GM12878 (cell line): ENCODE measurements around the gene SCYL1. TPM values are rescaled to one million over a fixed set of nuclear protein-coding genes. Genes with fewer than 3 reads are reported as not detected.

Experiments used
- ATAC-seq: fragments of 200-7000 bp; cut with Tn5 transposase; 3 replicates; pipeline ENCODE4 v1.9.1; 2020; ENCODE audit warnings: mild to moderate bottlenecking, moderate library complexity
- BruUV-seq: library from RNA; stranded (reverse); fragments of 400-500 nt; replicated peaks from 2 replicates; lab custom pipeline; 2021; lab: Mats Ljungman, UMichigan
- CTCF ChIA-PET: fragments of 300-600 bp; sonication (Branson Sonifier 250); formaldehyde crosslinking; extraction: SDS; loops from one replicate; lab custom pipeline; 2021; ENCODE audit warnings: inconsistent platforms; lab: Yijun Ruan, JAX
- POLR2A ChIA-PET: fragments of 350-600 bp; formaldehyde crosslinking; extraction: SDS; loops from one replicate; lab custom pipeline; 2021; ENCODE audit warnings: inconsistent platforms; lab: Charles Lee
- RAD21 ChIA-PET: fragments of 300-600 bp; sonication (Branson Sonifier 250); formaldehyde crosslinking; loops from one replicate; lab custom pipeline; 2023; ENCODE audit warnings: antibody characterized with exemption; ENCODE audit not compliant: unreplicated experiment; lab: Charles Lee
- SMC1A ChIA-PET: fragments of 300-600 bp; sonication (Branson Sonifier 250); formaldehyde crosslinking; loops from one replicate; lab custom pipeline; 2023; ENCODE audit not compliant: unreplicated experiment, uncharacterized antibody; lab: Charles Lee
- DNase-seq: peaks from one replicate; pipeline ENCODE4 v3.0.0-alpha.2; 2011; ENCODE audit warnings: low read depth, low spot score
- FAIRE-seq: peaks from 3 replicates; lab custom pipeline; 2011; peaks lifted over from hg19 to GRCh38; lab: Jason Lieb, UNC
- H2AFZ ChIP-seq: 2 replicates; pipeline ENCODE4 v1.6.0; 2011; ENCODE audit warnings: low read depth, low read length, control low read depth; ENCODE audit not compliant: control insufficient read depth
- H3K27ac ChIP-seq: 2 replicates; pipeline ENCODE4 v1.5.1; 2011; ENCODE audit warnings: control low read depth; ENCODE audit not compliant: control insufficient read depth, insufficient read depth
- H3K27me3 ChIP-seq, 2 experiments: replicated peaks in 1 of 2; 2 replicates each; pipeline versions ENCODE4 v1.6.0 to v1.6.1; 2011; ENCODE audit warnings: low read length in 1 of 2; ENCODE audit not compliant: control insufficient read depth in 2 of 2, insufficient read depth in 2 of 2
- H3K36me3 ChIP-seq, 2 experiments: 2 replicates each; pipeline ENCODE4 v1.5.1; 2011; ENCODE audit warnings: low read length in 1 of 2; ENCODE audit not compliant: control insufficient read depth in 2 of 2, insufficient read depth in 2 of 2
- H3K4me1 ChIP-seq: 2 replicates; pipeline ENCODE4 v1.6.1; 2011; ENCODE audit warnings: mild to moderate bottlenecking, low read length, moderate library complexity, mixed read lengths; ENCODE audit not compliant: control insufficient read depth, insufficient read depth
- H3K4me2 ChIP-seq: 2 replicates; pipeline ENCODE4 v1.6.0; 2011; ENCODE audit warnings: control low read depth; ENCODE audit not compliant: control insufficient read depth, insufficient read depth
- H3K4me3 ChIP-seq: fragments of 200-600 bp; sonication (generic); 2 replicates; pipeline ENCODE4 v1.5.1; 2016
- H3K79me2 ChIP-seq: 2 replicates; pipeline ENCODE4 v1.6.0; 2011; ENCODE audit warnings: low read length; ENCODE audit not compliant: control insufficient read depth, insufficient read depth
- H3K9ac ChIP-seq: 2 replicates; pipeline ENCODE4 v1.8.0; 2011; ENCODE audit warnings: low read length, control low read depth, mixed read lengths; ENCODE audit not compliant: control insufficient read depth, insufficient read depth
- H3K9me3 ChIP-seq: replicated peaks from 3 replicates; pipeline ENCODE4 v1.5.1; 2011; ENCODE audit warnings: mild to moderate bottlenecking, low read length; ENCODE audit not compliant: control insufficient read depth, insufficient read depth
- H4K20me1 ChIP-seq: 2 replicates; pipeline ENCODE4 v1.6.0; 2011; ENCODE audit not compliant: control insufficient read depth, insufficient read depth
- ATF7 ChIP-seq: fragments of 450-650 bp; IDR thresholded peaks from 2 replicates; pipeline ENCODE4 v1.6.1; 2016; ENCODE audit warnings: low read depth, mild to moderate bottlenecking
- GATAD2B ChIP-seq: fragments of 450-650 bp; conservative IDR thresholded peaks from 2 replicates; pipeline ENCODE4 v1.6.1; 2017; ENCODE audit warnings: low read depth, mild to moderate bottlenecking, moderate library complexity
- IKZF1 ChIP-seq: fragments of 450-650 bp; conservative IDR thresholded peaks from 2 replicates; pipeline ENCODE4 v1.6.1; 2017; ENCODE audit warnings: antibody characterized with exemption, mild to moderate bottlenecking
- IKZF2 ChIP-seq, 2 experiments: fragments of 450-650 bp; IDR thresholded peaks; 2 replicates each; pipeline ENCODE4 v1.6.1; 2017; ENCODE audit warnings: mild to moderate bottlenecking in 2 of 2, moderate library complexity in 2 of 2
- MEF2A ChIP-seq: IDR thresholded peaks from 2 replicates; pipeline ENCODE4 v1.6.1; 2011; ENCODE audit warnings: low read depth, mild to moderate bottlenecking, low read length, moderate library complexity; ENCODE audit not compliant: insufficient read depth
- MXI1 ChIP-seq: fragments of 150-350 bp; IDR thresholded peaks from 2 replicates; pipeline ENCODE4 v1.6.1; 2011; ENCODE audit warnings: low read depth, mild to moderate bottlenecking, inconsistent platforms, low read length, improper control_type of control experiment
- NR2F1 ChIP-seq: fragments of 450-650 bp; conservative IDR thresholded peaks from 2 replicates; pipeline ENCODE4 v1.6.1; 2017; ENCODE audit warnings: mild to moderate bottlenecking
- RB1 ChIP-seq: fragments of 450-650 bp; formaldehyde crosslinking; IDR thresholded peaks from 2 replicates; pipeline ENCODE4 v1.6.1; 2017; ENCODE audit warnings: mild to moderate bottlenecking, borderline replicate concordance
- TCF3 ChIP-seq: IDR thresholded peaks from 2 replicates; pipeline ENCODE4 v1.6.1; 2012; ENCODE audit warnings: low read depth, mild to moderate bottlenecking, low read length, borderline replicate concordance; ENCODE audit not compliant: insufficient read depth
- ZNF24 ChIP-seq: fragments of 450-650 bp; IDR thresholded peaks from 2 replicates; pipeline ENCODE4 v1.6.1; 2017; ENCODE audit warnings: antibody characterized with exemption, mild to moderate bottlenecking
- WGBS: methylation state at CpG from one replicate; pipeline ENCODE4 v1.1.6; 2016; ENCODE audit warnings: low lambda C conversion rate; ENCODE audit not compliant: insufficient replicate concordance, insufficient coverage; ENCODE audit errors: missing lambda C conversion rate; 5-methylcytosine and 5-hydroxymethylcytosine counted together
- in situ Hi-C: fragments of 300-500 bp; cut with MboI; formaldehyde crosslinking; loops from 9 replicates; pipeline ENCODE4 v1.14.3; 2018; ENCODE audit warnings: mixed read lengths
- intact Hi-C: fragments of 100-400 bp; cut with micrococcal nuclease; formaldehyde crosslinking; loops from one replicate; pipeline ENCODE4 v1.14.2; 2022; ENCODE audit not compliant: unreplicated experiment
- polyA plus RNA-seq, 11 experiments: library from polyadenylated mRNA; depleted of rRNA in 4 of 11; unstranded in 6 of 11; stranded (reverse) in 5 of 11; fragments of >200 nt; fragmentation: Nextera tagmentation in 4 of 11; fragmentation: Illumina TruSeq in 1 of 11; extraction: Ambion mirVana in 4 of 11; extraction: Trizol in 1 of 11; gene quantifications; 1 replicate in 1 of 11; 2 replicates in 10 of 11; pipeline versions ENCODE4 v1.2.1 to v1.2.3, GENCODE V29; 2011 to 2016; ENCODE audit warnings: inconsistent platforms in 2 of 11, missing spikeins in 2 of 11, low read depth in 1 of 11
- total RNA-seq, 4 experiments: library from RNA; depleted of rRNA in 3 of 4; stranded (reverse); fragments of >200 nt in 3 of 4; fragmentation: Illumina TruSeq in 1 of 4; extraction: Trizol in 1 of 4; gene quantifications; 2 replicates each; pipeline versions ENCODE4 v1.2.1 to v1.2.3, GENCODE V29; 2013 to 2021
- TF ChIP-seq, protein P1 (sequence below): fragments of 450-650 bp; formaldehyde crosslinking; IDR thresholded peaks from 2 replicates; pipeline ENCODE4 v1.5.0; 2022; ENCODE audit warnings: mild to moderate bottlenecking, missing genetic modification characterization
- TF ChIP-seq, protein P2 (sequence below): fragments of 450-650 bp; IDR thresholded peaks from 2 replicates; pipeline ENCODE4 v1.6.1; 2018; ENCODE audit warnings: borderline replicate concordance, mild to moderate bottlenecking; ENCODE audit not compliant: partially characterized antibody
- TF ChIP-seq, protein P3 (sequence below): fragments of 450-650 bp; IDR thresholded peaks from 2 replicates; pipeline ENCODE4 v1.6.1; 2017; ENCODE audit warnings: mild to moderate bottlenecking, low read depth, inconsistent platforms; ENCODE audit not compliant: poor library complexity, severe bottlenecking

Gene SCYL1
- total and polyA plus RNA-seq, 10 of the 15 experiments (the other 5 are each of a cell fraction or from before 2014, with no cell fraction given) = 0.80 to 82.7 (median 51.2) TPM

DNA sequence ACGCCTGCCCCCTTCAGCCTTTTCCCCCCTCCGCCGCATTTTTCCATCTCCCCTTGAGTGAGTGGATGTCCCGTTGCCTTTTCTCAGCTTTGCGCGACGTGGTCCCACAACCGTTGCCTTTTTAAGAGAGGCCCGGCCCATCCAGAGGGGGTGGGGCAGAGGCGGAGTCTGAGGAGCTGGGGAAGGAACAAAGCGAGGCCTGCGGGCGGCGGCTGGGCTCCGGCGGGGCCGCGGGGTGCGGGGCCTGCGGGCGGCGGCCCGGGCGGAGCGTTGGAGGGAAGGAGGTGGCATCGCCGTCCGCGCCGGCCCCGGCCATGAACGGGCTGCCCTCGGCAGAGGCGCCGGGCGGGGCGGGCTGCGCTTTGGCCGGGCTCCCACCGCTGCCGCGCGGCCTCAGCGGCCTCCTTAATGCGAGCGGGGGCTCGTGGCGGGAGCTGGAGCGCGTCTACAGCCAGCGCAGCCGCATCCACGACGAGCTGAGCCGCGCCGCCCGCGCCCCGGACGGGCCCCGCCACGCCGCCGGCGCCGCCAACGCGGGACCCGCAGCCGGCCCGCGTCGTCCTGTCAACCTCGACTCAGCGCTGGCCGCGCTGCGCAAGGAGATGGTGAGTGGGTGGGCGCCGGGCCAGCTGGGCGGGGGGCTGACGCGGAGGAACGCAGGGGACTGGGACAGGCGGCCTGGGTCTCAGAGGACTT, 47.6 kb downstream of the SCYL1 start, which contains the start of gene FAM89B:
TSS of gene FAM89B (plus strand) at position 183 of the 696 bp plus-strand sequence. CDS start at position 315, 132 bp downstream.
- no TSS peak for BruUV-seq
- SMC1A ChIA-PET = interaction anchor here (0.6 to 4.8 kb wide), 12 partner anchors 14 to 217 kb away, joined by 3 to 48 read pairs (median 4); partner anchors contain the start of genes KCNK7 and PCNX3
- FAIRE-seq (no peak), ATAC-seq (peak; percentile 11), DNase-seq (no peak)
- no peak within 1 kb of the TSS for H2AFZ ChIP-seq
- intact Hi-C loops = loop anchor here (5.0 kb wide), 1 partner anchor 155 kb away; no protein-coding TSS in a partner anchor
- RAD21 ChIA-PET = interaction anchor here (0.5 to 6.1 kb wide), 16 partner anchors 16 to 748 kb away, joined by 3 to 58 read pairs (median 6); partner anchors contain the start of genes MAP3K11 and PCNX3
- peak within 1 kb of the TSS; percentile 94 for H3K4me2 ChIP-seq
- no peaks in the 10 kb centered on the region for H4K20me1 ChIP-seq
- H3K9ac ChIP-seq = peak within 1 kb of the TSS; percentile 56
- H3K27ac ChIP-seq = peak within 1 kb of the TSS; percentile 35
- H3K4me1 ChIP-seq = peaks cover 28% of the 10 kb centered on the region
- POLR2A ChIA-PET = interaction anchor here (0.8 to 4.7 kb wide), 8 partner anchors 16 to 85 kb away, joined by 3 to 66 read pairs (median 9); partner anchors contain the start of gene PCNX3
- no peaks in the 10 kb centered on the region for H3K27me3 ChIP-seq
- CTCF ChIA-PET = interaction anchor here (0.6 to 5.5 kb wide), 13 partner anchors 11 to 288 kb away, joined by 3 to 89 read pairs (median 5); partner anchors contain the start of genes MUS81, PCNX3 and SIPA1
- no peaks in the 10 kb centered on the region for H3K9me3 ChIP-seq
- in situ Hi-C loops = no loop called here
- 2% methylated on average over 48 of the region's 86 CpGs for WGBS
- peaks cover 72% of the 10 kb centered on the region for H3K79me2 ChIP-seq
- no peaks in the 10 kb centered on the region; a peak in 1 of 4 replicates for H3K36me3 ChIP-seq
- H3K4me3 ChIP-seq = peak within 1 kb of the TSS; percentile 79
- no peak for TF ChIP-seq ZNF24
- 0 out of 2 replicates have a peak, but pooled peaks have one; percentile 10 for TF ChIP-seq ATF7
- TF ChIP-seq IKZF2 (IDR thresholded peaks at IDR 0.05) = 0 out of 4 replicates have a peak, but pooled peaks of 1 of the 2 experiments have one; percentile 4
- TF ChIP-seq MXI1 = peak; percentile 58; the same call in 1 of the 2 replicates
- 0 out of 2 replicates have a peak, but pooled peaks have one; percentile 21 for TF ChIP-seq TCF3
- peak; percentile 34; the same call in 1 of the 2 replicates for TF ChIP-seq NR2F1
- TF ChIP-seq, protein P1, sequence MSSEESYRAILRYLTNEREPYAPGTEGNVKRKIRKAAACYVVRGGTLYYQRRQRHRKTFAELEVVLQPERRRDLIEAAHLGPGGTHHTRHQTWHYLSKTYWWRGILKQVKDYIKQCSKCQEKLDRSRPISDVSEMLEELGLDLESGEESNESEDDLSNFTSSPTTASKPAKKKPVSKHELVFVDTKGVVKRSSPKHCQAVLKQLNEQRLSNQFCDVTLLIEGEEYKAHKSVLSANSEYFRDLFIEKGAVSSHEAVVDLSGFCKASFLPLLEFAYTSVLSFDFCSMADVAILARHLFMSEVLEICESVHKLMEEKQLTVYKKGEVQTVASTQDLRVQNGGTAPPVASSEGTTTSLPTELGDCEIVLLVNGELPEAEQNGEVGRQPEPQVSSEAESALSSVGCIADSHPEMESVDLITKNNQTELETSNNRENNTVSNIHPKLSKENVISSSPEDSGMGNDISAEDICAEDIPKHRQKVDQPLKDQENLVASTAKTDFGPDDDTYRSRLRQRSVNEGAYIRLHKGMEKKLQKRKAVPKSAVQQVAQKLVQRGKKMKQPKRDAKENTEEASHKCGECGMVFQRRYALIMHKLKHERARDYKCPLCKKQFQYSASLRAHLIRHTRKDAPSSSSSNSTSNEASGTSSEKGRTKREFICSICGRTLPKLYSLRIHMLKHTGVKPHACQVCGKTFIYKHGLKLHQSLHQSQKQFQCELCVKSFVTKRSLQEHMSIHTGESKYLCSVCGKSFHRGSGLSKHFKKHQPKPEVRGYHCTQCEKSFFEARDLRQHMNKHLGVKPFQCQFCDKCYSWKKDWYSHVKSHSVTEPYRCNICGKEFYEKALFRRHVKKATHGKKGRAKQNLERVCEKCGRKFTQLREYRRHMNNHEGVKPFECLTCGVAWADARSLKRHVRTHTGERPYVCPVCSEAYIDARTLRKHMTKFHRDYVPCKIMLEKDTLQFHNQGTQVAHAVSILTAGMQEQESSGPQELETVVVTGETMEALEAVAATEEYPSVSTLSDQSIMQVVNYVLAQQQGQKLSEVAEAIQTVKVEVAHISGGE = 0 out of 2 replicates have a peak, but pooled peaks have one; percentile 4
- TF ChIP-seq, protein P2, sequence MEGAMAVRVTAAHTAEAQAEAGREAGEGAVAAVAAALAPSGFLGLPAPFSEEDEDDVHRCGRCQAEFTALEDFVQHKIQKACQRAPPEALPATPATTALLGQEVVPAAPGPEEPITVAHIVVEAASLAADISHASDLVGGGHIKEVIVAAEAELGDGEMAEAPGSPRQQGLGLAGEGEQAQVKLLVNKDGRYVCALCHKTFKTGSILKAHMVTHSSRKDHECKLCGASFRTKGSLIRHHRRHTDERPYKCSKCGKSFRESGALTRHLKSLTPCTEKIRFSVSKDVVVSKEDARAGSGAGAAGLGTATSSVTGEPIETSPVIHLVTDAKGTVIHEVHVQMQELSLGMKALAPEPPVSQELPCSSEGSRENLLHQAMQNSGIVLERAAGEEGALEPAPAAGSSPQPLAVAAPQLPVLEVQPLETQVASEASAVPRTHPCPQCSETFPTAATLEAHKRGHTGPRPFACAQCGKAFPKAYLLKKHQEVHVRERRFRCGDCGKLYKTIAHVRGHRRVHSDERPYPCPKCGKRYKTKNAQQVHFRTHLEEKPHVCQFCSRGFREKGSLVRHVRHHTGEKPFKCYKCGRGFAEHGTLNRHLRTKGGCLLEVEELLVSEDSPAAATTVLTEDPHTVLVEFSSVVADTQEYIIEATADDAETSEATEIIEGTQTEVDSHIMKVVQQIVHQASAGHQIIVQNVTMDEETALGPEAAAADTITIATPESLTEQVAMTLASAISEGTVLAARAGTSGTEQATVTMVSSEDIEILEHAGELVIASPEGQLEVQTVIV = no peak
- peak; percentile 64; the same call in 1 of the 2 replicates for TF ChIP-seq IKZF1
- TF ChIP-seq GATAD2B = peak; percentile 79
- TF ChIP-seq, protein P3, sequence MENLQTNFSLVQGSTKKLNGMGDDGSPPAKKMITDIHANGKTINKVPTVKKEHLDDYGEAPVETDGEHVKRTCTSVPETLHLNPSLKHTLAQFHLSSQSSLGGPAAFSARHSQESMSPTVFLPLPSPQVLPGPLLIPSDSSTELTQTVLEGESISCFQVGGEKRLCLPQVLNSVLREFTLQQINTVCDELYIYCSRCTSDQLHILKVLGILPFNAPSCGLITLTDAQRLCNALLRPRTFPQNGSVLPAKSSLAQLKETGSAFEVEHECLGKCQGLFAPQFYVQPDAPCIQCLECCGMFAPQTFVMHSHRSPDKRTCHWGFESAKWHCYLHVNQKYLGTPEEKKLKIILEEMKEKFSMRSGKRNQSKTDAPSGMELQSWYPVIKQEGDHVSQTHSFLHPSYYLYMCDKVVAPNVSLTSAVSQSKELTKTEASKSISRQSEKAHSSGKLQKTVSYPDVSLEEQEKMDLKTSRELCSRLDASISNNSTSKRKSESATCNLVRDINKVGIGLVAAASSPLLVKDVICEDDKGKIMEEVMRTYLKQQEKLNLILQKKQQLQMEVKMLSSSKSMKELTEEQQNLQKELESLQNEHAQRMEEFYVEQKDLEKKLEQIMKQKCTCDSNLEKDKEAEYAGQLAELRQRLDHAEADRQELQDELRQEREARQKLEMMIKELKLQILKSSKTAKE = no peak
- TF ChIP-seq MEF2A = 0 out of 2 replicates have a peak, but pooled peaks have one; percentile 12
- peak; percentile 53; the same call in 1 of the 2 replicates for TF ChIP-seq RB1
